ENCODE data around the gene ITFG1.

DNA sequence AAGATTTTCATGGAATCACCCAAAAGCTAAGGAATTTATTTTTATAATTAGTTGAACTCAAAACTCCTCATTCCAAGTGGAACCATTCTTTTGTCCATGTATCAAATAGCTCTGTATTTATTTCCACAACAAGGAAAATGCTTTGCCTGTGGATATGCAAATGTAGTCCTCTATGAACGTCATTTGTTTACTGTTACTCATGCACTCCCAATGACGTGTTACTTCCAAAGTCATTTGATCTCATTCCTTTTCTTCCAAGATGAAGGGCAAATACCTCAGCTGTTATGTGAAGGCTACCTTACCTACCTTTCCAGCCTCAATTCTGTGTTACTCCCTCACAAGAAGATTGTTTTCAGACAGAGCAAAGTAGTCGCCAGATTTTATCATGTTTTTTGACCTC lies 83.7 kb downstream of the ITFG1 start:
- TF ChIP-seq, protein P1, sequence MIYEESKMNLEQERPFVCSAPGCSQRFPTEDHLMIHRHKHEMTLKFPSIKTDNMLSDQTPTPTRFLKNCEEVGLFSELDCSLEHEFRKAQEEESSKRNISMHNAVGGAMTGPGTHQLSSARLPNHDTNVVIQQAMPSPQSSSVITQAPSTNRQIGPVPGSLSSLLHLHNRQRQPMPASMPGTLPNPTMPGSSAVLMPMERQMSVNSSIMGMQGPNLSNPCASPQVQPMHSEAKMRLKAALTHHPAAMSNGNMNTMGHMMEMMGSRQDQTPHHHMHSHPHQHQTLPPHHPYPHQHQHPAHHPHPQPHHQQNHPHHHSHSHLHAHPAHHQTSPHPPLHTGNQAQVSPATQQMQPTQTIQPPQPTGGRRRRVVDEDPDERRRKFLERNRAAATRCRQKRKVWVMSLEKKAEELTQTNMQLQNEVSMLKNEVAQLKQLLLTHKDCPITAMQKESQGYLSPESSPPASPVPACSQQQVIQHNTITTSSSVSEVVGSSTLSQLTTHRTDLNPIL (CRISPR knock-in tag; IDR thresholded peaks at IDR 0.05; ENCODE audit: low read depth), result no peak
- TF ChIP-seq TCF4 (CRISPR knock-in tag; IDR thresholded peaks at IDR 0.05; ENCODE audit: borderline replicate concordance) (no peak), ZFP3 (CRISPR knock-in tag; IDR thresholded peaks at IDR 0.05) (no peak), ZFP30 (CRISPR knock-in tag; IDR thresholded peaks at IDR 0.05) (no peak)
- TF ChIP-seq, protein P2, sequence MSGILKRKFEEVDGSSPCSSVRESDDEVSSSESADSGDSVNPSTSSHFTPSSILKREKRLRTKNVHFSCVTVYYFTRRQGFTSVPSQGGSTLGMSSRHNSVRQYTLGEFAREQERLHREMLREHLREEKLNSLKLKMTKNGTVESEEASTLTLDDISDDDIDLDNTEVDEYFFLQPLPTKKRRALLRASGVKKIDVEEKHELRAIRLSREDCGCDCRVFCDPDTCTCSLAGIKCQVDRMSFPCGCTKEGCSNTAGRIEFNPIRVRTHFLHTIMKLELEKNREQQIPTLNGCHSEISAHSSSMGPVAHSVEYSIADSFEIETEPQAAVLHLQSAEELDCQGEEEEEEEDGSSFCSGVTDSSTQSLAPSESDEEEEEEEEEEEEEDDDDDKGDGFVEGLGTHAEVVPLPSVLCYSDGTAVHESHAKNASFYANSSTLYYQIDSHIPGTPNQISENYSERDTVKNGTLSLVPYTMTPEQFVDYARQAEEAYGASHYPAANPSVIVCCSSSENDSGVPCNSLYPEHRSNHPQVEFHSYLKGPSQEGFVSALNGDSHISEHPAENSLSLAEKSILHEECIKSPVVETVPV (CRISPR knock-in tag; IDR thresholded peaks at IDR 0.05), result no peak
